ENCODE data around the gene BMPR1B.

Gene BMPR1B

GRCh38 chr4:94934864-94935263, 177.1 kb downstream of the BMPR1B start:
- TF ChIP-seq CTCF (IDR thresholded peaks at IDR 0.05; ENCODE audit: low read length, missing control alignments): no peak
- peak; percentile 23 for DNase-seq (ENCODE audit: low read depth)
- H3K4me3 ChIP-seq (replicated peaks; ENCODE audit: low read depth, low read length): no peak overlapping the region

- DNase-seq (ENCODE audit: low read depth): no peak
- TF ChIP-seq CTCF (IDR thresholded peaks at IDR 0.05; ENCODE audit: low read length, missing control alignments): no peak
- H3K4me3 ChIP-seq (replicated peaks; ENCODE audit: low read depth, low read length): no peak overlapping the region
Observed at GRCh38 chr4:94936854-94937253, 179.1 kb downstream of the BMPR1B start.

GRCh38 chr4:94939791-94940519, 182.2 kb downstream of the BMPR1B start:
- TF ChIP-seq CTCF (IDR thresholded peaks at IDR 0.05; ENCODE audit: low read length, missing control alignments): no peak
- no peak overlapping the region for H3K4me3 ChIP-seq (replicated peaks; ENCODE audit: low read depth, low read length)
- no peak for DNase-seq (ENCODE audit: low read depth)

GRCh38 chr4:94940520-94940908, 182.8 kb downstream of the BMPR1B start:
- no peak for TF ChIP-seq CTCF (IDR thresholded peaks at IDR 0.05; ENCODE audit: low read length, missing control alignments)
- no peak for DNase-seq (ENCODE audit: low read depth)

GRCh38 chr4:94941706-94942105, 184.0 kb downstream of the BMPR1B start:
- TF ChIP-seq CTCF (IDR thresholded peaks at IDR 0.05; ENCODE audit: low read length, missing control alignments): no peak
- DNase-seq (ENCODE audit: low read depth): no peak
- no peak overlapping the region for H3K4me3 ChIP-seq (replicated peaks; ENCODE audit: low read depth, low read length)

More at GRCh38 chr4:94940520-94940908, 182.8 kb downstream of the BMPR1B start:
- H3K4me3 ChIP-seq (replicated peaks; ENCODE audit: low read depth, low read length): no peak overlapping the region

- no peak overlapping the region for H3K4me3 ChIP-seq (replicated peaks; ENCODE audit: low read depth, low read length)
- TF ChIP-seq CTCF (IDR thresholded peaks at IDR 0.05; ENCODE audit: low read length, missing control alignments): no peak
- no peak for DNase-seq (ENCODE audit: low read depth)
Observed at GRCh38 chr4:94944726-94945125, 187.0 kb downstream of the BMPR1B start.

GRCh38 chr4:94947681-94948108, 189.9 kb downstream of the BMPR1B start:
- DNase-seq (ENCODE audit: low read depth): no peak
- no peak overlapping the region for H3K4me3 ChIP-seq (replicated peaks; ENCODE audit: low read depth, low read length)

More at GRCh38 chr4:94947681-94948108, 189.9 kb downstream of the BMPR1B start:
- TF ChIP-seq CTCF (IDR thresholded peaks at IDR 0.05; ENCODE audit: low read length, missing control alignments): no peak
